HAP-1 (cell line): ENCODE measurements around the gene FBXO41.
A peak's percentile ranks its signal among the peaks of the same experiment; 100 is the strongest.

Experiments
- DNase-seq, 2 experiments: peaks; one replicate each; pipeline ENCODE4 v3.0.0-alpha.2; 2016 to 2020; ENCODE audit warnings: low spot score in 2 of 2
- H3K27me3 ChIP-seq: fragments of 250-450 bp; sonication (Bioruptor Pico); 2 replicates; pipeline ENCODE4 v1.5.1; 2020; ENCODE audit warnings: low read depth, mild to moderate bottlenecking, moderate library complexity
- H3K36me3 ChIP-seq: fragments of 250-450 bp; sonication (Bioruptor Pico); replicated peaks from 2 replicates; pipeline ENCODE4 v1.5.1; 2020; ENCODE audit warnings: mild to moderate bottlenecking
- H3K4me1 ChIP-seq: fragments of 250-450 bp; sonication (Bioruptor Pico); 2 replicates; pipeline ENCODE4 v1.5.1; 2020; ENCODE audit warnings: mild to moderate bottlenecking
- H3K4me3 ChIP-seq: fragments of 250-450 bp; sonication (Bioruptor Pico); 2 replicates; pipeline ENCODE4 v1.5.1; 2020; ENCODE audit warnings: mild to moderate bottlenecking, moderate library complexity
- H3K9me3 ChIP-seq: fragments of 250-450 bp; sonication (Bioruptor Pico); 2 replicates; pipeline ENCODE4 v1.5.1; 2020; ENCODE audit warnings: mild to moderate bottlenecking, moderate library complexity
- in situ Hi-C: fragments of 300-500 bp; cut with MboI; formaldehyde crosslinking; loops from 3 replicates; pipeline ENCODE4 v1.14.3; 2020; ENCODE audit warnings: low sequenced_read_pairs, inconsistent platforms, mixed read lengths

FBXO41 gene

DNA sequence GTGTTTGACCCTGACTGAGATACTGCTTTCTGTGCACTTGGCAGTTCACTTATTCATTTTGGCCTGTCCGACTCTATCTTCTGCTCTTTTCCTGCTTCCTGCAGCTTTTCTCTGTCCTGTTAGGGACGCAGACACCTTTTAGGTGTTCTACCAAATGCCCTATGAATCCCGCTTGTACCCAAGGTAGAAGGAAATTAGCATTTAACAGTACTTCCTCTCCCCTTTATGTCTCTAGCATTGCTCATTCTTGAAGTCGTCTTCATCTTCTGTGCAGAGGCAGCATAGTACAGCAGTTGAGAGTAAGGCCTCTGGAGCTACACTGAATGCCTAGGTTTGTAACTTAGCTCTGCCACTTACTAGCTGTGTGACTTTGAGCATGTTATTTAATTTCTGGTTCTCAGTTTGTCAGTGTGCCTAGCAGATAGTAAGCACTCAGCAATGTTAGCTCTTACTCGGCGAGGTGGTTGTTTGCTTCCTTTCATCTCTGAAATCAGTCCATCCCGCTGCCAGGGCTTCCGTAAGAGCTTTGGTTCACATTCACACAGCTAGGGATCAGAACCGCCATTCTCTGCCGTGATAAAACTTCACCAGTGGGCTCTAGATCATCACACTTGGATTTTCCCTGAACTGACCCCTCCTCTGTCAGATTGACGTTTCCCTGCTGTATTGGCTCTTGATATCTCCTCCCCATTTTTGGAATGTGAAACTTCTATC is 48.8 kb downstream of the FBXO41 start:
- Histone ChIP-seq H3K36me3 (peaks cover 39% of the 10 kb centered on the region), H3K4me3 (peak overlapping the region; percentile 97), H3K27me3 (no peaks in the 10 kb centered on the region), H3K9me3 (no peaks in the 10 kb centered on the region), H3K4me1 (peaks cover 21% of the 10 kb centered on the region)
- no peak for DNase-seq
- in situ Hi-C loops: no loop called here

DNA sequence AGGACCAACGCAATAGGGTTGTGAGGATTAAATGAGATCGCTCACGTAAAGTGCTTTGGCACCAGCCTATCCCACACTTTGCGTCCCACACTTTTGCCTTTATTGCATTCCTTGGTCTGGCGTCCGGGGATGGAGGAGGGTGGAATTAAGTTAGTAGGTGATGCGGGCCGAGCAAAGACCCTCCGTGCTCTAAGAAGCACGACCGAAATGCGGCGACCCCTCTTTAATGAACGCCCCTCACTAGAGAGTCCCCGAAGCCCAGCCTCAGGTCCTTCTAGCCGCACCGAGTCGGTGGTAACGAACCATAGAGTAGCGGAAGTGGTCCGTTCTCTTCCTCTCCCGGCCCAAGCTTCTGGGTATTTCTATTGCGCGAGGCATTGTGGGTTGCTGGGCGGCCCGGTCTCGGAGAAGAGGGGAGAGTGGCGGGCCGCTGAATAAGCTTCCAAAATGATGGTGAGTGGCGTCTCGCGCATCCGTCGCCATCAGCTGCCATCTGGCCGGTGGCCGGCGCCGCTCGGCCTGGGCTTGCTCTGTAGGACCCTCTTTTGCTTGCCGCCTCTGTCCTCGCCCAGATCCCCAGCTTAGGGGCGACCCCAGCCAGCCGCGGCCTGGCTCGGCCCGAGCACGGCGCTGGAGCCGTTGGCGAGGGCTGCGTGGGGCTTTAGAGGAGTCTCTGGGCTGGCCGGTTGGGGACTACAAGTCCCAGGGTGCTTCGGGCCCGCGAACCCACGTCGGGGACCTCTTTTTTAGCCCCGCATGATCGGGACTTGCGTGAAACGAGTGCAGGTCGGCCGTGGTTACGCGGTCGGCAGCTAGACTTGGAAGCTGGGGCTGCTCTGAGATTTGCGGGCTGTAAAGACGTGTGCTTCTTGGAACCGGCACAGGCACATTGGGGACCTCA is 50.1 kb downstream of the FBXO41 start, which contains the start of gene CCT7:
Gene CCT7 (plus strand): TSS at position 377 of the 901 bp plus-strand sequence. CDS start 71 bp downstream, at position 448.
- H3K4me3 ChIP-seq: peak within 1 kb of the TSS; percentile 97
- H3K4me1 ChIP-seq: peaks cover 21% of the 10 kb centered on the region
- H3K27me3 ChIP-seq: no peaks in the 10 kb centered on the region
- H3K9me3 ChIP-seq: no peaks in the 10 kb centered on the region
- peaks cover 32% of the 10 kb centered on the region for H3K36me3 ChIP-seq
- in situ Hi-C loops: no loop called here
- DNase-seq: peak; percentile 81 to 90

DNA sequence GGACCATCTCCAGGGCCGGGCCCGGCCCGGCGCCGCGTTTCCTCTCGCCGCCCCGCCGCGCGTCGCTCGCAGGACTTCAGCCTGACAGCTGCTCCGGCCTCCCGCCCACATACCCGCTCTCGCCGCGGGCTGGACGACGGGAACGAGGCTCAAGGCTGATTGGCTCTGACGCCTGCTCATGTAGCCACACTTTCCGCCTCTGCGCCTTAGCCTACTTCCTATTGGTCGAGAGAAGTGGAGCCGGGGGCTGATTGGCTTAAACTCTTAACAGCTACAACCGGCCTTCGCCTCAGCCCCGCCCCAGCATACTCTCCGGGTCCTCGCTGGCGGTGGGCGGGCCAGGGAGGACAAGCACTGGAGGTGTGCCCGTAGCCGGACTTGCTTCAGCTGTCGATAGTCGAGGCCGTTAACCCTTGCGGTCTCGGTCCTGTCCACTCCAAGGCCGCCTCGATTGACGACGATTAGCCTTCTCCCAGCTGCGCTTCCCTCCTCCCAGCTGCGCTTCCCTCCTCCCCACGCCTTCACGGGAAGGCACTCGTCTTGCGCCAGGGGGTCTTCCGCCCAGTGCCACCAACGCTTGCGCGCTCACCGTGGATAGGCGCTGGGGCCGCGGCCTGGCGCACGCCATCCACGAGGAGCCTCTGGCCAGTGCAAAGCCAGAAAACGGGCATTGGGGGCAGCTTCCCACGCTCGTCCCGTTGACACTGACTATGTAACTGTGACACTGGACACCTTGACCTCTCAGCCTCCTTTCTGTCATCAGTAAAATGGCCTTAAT is 50.9 kb downstream of the FBXO41 start, which contains the start of gene PRADC1:
Gene PRADC1 (minus strand): TSS at position 86 of the 778 bp plus-strand sequence. CDS start 79 bp downstream, at position 7.
- Histone ChIP-seq H3K4me1 (peaks cover 18% of the 10 kb centered on the region), H3K36me3 (peaks cover 24% of the 10 kb centered on the region), H3K27me3 (no peaks in the 10 kb centered on the region), H3K4me3 (peak within 1 kb of the TSS; percentile 97), H3K9me3 (no peaks in the 10 kb centered on the region)
- DNase-seq: peak; percentile 98 to 99
- in situ Hi-C loops: no loop called here

DNA sequence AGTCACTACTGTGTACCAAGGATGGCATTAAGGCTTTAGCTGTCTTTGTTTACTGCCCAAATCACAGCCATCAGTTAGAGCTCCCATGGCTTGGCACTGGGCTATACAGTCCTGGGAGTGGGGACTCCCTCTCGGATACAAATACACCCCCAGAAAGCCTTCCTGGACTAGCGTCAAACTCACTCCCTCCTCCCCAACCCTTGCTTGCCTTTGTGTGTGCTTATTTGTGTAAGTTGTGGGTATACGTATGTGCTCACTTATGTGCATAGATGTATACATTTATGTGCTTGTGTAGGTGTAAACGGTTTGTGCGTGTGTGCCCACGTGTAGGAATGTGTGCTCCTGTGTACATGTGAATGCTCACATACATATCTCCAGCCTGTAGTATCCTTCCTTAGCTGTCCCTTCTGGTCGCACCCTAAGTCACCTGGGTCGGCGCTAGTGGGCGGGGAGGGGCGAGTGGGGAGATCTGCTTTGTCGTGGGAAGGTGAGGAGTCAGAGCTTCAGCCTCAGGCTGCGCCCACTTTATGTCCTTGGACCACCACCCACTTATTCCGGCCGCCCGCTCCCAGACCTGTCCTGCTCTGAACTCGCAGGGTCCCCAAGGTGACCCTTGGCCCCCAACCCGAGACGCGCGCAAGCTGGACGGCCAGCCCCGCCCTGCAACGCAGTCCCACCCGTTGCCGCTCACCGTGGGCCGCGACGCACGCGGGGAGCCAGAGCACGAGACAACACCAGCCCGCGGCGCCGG is 51.7 kb downstream of the FBXO41 start:
- H3K4me3 ChIP-seq: peak overlapping the region; percentile 97
- peak in 1 of 2 experiments; percentile 48 for DNase-seq
- no peaks in the 10 kb centered on the region for H3K27me3 ChIP-seq
- peaks cover 24% of the 10 kb centered on the region for H3K36me3 ChIP-seq
- H3K9me3 ChIP-seq: no peaks in the 10 kb centered on the region
- peaks cover 10% of the 10 kb centered on the region for H3K4me1 ChIP-seq
- in situ Hi-C loops: no loop called here

DNA sequence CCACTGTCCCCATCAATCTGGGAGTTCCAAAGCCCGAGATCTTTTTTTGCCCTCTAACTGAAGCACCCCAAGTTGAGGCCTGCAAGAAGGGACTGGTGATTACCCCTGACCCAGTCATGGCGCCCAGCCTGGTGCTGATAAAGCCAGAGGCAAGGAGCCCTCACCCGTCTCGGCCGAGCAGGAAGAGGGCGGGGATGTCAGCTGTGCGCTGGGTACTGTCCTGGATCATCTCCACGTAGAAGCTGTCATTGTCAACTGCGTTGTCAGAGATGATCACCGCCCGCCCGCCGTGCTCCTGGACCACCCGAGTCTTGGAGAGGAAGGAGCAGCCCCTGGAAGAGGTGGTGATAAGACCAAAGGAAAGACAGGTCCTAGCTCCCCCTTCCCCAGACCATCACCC is 55.6 kb downstream of the FBXO41 start:
- in situ Hi-C loops: no loop called here
- DNase-seq: no peak
- H3K9me3 ChIP-seq: no peaks in the 10 kb centered on the region
- H3K36me3 ChIP-seq: peaks cover 20% of the 10 kb centered on the region
- no peak overlapping the region for H3K4me3 ChIP-seq
- H3K4me1 ChIP-seq: no peaks in the 10 kb centered on the region
- no peaks in the 10 kb centered on the region for H3K27me3 ChIP-seq

DNA sequence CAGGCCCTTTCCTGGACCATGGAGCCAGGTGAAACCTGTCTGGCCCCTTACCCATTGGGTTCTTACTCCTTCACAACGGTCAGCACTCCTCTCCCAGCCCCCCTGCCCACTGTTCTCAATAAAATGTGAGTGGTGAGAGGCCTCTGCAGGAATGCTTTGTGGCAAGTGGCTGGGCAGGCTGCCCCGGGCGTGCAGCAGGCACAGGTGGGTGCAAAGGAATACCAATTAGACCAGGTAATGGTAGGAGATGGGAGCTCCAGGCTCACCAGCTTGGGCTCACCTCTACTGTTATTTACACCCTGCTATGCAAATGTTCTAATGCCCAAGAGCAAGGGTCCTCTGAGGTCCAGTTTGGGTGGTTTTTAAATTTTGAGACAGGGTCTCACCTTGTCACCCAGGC is 57.2 kb downstream of the FBXO41 start:
- H3K9me3 ChIP-seq: no peaks in the 10 kb centered on the region
- in situ Hi-C loops: no loop called here
- peaks cover 31% of the 10 kb centered on the region for H3K36me3 ChIP-seq
- no peaks in the 10 kb centered on the region for H3K27me3 ChIP-seq
- H3K4me1 ChIP-seq: no peaks in the 10 kb centered on the region
- DNase-seq: no peak
- H3K4me3 ChIP-seq: no peak overlapping the region

DNA sequence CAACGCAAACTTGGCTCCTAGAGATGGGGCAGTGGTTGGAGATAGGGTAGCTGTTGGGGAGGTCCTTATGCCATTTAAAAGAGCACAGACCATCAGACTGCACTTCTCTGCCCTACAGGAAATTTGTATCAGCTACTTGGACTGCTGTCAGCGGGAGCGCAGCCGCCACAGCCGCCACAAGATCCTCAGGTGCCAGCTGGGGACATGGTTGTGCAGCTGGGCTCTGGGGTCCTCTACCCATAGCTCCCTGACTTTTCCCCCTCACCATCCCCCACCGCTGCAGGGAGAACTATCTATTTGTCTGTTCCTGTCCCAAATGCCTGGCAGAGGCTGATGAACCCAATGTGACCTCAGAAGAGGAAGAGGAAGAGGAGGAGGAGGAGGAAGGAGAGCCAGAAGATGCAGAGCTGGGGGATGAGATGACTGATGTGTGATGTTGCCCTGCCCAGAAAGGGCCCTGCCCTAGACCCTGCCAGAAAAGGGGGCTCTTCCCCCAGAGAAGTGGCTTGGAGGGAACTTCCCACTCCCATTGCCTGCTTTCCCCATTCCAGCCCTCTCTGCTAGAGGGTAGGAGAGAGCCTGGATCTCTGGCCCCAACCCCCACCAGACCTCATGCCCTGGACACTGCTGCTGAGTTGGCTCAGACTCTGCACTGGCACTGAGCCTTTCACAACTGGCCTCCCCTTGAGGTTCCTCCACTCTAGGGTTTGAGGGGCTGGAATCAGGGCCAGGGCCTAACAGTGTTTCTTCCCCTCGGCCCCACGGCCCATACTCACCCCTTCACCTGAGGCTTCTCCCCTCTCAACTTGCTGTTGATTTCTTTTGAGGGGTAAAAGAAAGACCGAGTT is 58.5 kb downstream of the FBXO41 start:
- Histone ChIP-seq H3K4me1 (no peaks in the 10 kb centered on the region), H3K4me3 (no peak overlapping the region), H3K27me3 (no peaks in the 10 kb centered on the region), H3K36me3 (peaks cover 31% of the 10 kb centered on the region), H3K9me3 (no peaks in the 10 kb centered on the region)
- no peak for DNase-seq
- in situ Hi-C loops: no loop called here

DNA sequence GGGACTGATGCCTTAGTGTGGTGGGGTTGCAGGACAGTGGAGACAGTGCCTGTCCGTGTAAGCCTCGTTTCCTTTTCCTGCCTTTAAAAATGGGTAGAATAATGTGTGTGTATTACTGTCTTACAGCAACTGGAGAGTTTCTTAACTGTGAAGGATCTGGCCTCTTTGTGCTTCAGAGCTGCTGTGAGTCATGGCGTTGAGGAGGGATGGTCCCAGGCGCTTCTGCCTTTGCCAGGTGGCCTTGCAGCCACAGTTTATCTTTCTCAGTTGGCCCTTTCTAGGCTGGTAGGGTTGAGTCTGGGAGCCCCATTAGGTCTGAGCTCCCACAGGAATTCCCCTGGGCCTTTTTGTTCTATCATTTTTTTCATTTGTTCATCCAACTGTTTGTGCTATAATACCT is 60.5 kb downstream of the FBXO41 start:
- in situ Hi-C loops: no loop called here
- peaks cover 25% of the 10 kb centered on the region for H3K36me3 ChIP-seq
- H3K4me1 ChIP-seq: no peaks in the 10 kb centered on the region
- no peak overlapping the region for H3K4me3 ChIP-seq
- no peaks in the 10 kb centered on the region for H3K9me3 ChIP-seq
- no peaks in the 10 kb centered on the region for H3K27me3 ChIP-seq
- no peak for DNase-seq

DNA sequence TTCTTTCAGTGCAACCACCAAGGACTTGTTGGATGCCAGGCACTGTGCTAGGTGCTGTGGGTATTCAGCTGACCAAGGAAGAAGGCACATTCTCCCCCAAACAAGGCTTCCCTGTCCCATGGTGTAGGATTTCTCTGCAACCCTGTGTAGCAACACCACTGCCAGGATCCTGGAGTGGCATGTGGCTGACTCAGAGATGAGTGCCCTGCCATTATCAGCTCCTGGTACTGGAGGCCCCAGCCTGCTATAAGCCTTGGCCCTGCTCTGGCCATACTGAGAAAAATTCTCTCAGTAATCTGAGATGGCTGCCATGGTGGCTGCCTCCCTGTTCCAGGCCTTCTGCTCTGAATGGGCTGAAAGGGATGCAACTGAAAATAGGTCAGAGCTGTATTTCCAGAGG is 66.0 kb downstream of the FBXO41 start:
- H3K4me3 ChIP-seq: no peak overlapping the region
- in situ Hi-C loops: no loop called here
- H3K36me3 ChIP-seq: peaks cover 7% of the 10 kb centered on the region
- DNase-seq: no peak
- peaks cover 8% of the 10 kb centered on the region for H3K4me1 ChIP-seq
- no peaks in the 10 kb centered on the region for H3K9me3 ChIP-seq
- no peaks in the 10 kb centered on the region for H3K27me3 ChIP-seq

DNA sequence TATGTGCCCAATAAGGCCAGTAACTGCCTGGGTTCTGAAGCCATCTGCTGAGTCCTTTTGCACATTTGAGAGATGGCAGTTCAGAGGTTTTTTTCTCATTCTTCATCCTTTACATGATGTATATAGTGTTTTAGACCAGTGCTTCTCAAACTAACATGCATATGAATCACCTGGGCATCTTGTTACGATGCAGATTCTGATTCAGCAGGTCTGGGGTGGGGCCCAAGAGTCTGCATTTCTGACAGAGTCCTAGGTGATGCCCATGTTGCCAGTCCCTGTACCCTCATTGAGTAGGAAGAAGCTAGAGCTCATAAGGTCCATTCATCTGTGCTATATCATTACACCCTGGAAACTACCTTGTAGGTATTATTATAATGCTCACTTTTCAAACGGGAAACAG is 66.5 kb downstream of the FBXO41 start:
- Histone ChIP-seq H3K4me3 (no peak overlapping the region), H3K9me3 (no peaks in the 10 kb centered on the region), H3K36me3 (peaks cover 2% of the 10 kb centered on the region; the same call in 1 of the 2 replicates), H3K27me3 (no peaks in the 10 kb centered on the region), H3K4me1 (peaks cover 10% of the 10 kb centered on the region)
- no peak for DNase-seq
- in situ Hi-C loops: no loop called here

DNA sequence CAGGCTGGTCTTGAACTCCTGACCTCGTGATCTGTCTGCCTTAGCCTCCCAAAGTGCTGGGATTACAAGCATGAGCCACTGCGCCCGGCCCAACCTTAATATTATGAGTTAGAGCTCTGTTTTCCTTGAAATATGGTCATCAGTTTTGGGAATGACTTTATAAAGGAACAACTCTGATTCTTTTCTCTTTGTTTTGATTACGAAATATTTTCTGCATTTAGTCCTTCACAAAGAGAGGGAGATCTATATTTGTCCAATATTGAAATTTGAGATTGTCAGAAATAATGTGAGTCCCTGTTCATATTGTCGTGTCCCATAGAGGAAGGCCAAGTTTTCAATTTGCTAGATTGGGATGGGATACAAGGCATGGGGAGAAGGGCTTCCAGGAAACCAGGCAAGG is 67.1 kb downstream of the FBXO41 start:
- in situ Hi-C loops: no loop called here
- H3K36me3 ChIP-seq: no peaks in the 10 kb centered on the region; the same call in 1 of the 2 replicates
- DNase-seq: no peak

DNA sequence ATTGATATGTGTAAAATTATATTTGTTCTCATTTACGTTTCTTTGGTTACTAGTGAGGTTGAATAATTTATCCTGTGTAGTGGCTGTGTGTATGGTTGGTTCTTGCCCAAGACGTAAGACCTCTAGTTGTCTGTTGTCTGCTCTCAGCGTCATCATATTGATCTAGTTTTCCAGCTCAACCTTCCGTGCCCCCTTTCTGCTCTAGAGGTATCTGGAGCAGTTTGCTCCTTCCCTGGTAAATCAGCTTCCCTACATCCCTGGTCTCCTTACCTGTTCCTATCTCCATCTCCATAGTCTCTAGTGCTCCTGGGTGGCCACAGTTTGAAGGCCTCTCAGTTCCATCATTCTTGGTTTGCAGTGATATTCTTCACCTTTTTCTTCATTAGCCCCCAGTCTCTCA is 69.0 kb downstream of the FBXO41 start:
- Histone ChIP-seq H3K9me3 (no peaks in the 10 kb centered on the region), H3K27me3 (no peaks in the 10 kb centered on the region), H3K4me3 (peak overlapping the region; percentile 93), H3K36me3 (no peaks in the 10 kb centered on the region; the same call in 1 of the 2 replicates), H3K4me1 (peaks cover 16% of the 10 kb centered on the region)
- in situ Hi-C loops: no loop called here
- no peak for DNase-seq

More for the DNA sequence above, 67.1 kb downstream of the FBXO41 start:
- H3K4me1 ChIP-seq: peaks cover 15% of the 10 kb centered on the region
- H3K4me3 ChIP-seq: no peak overlapping the region
- no peaks in the 10 kb centered on the region for H3K9me3 ChIP-seq
- no peaks in the 10 kb centered on the region for H3K27me3 ChIP-seq
